NCI-H345 (cell line): ENCODE data around the gene SLA2.
"Not testable (repeated sequence)": the region's sequence is repeated elsewhere in the genome, so short reads cannot be mapped to it uniquely, and the experiment has no call there.

ENCODE experiments used
- DNase-seq: peaks from one replicate; lab custom pipeline; 2025; lab: John Stamatoyannopoulos, UW

SLA2 gene

DNA sequence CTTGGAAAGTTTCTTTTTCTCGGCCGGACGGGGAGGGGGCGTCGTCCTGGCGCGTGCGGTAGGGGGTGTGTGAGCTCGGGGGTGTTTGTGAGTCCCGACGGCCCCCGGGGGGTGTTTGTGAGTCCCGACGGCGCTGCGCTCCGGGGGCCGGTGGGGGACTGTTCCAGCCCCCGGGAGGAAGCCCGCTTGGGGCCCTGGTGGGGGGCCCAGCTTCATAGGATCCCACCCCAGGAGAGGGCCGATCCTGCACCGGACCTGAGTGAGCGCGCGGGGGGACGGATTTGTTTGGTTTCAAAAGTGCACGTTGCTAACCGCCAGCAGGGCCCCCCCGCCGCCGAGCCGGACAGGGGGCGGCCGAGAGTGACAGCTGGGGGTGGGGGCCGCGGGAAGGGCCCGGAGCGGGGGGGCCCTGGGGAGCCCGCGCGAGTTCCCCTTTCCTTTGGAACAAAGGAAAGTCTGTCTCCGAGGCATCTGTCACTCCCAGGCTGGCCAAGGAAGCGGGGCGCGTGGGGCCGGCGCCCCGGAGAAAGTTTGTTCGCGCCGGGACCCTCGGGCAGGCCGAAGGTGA is 72.1 kb downstream of the SLA2 start:
- DNase-seq = no peak

DNA sequence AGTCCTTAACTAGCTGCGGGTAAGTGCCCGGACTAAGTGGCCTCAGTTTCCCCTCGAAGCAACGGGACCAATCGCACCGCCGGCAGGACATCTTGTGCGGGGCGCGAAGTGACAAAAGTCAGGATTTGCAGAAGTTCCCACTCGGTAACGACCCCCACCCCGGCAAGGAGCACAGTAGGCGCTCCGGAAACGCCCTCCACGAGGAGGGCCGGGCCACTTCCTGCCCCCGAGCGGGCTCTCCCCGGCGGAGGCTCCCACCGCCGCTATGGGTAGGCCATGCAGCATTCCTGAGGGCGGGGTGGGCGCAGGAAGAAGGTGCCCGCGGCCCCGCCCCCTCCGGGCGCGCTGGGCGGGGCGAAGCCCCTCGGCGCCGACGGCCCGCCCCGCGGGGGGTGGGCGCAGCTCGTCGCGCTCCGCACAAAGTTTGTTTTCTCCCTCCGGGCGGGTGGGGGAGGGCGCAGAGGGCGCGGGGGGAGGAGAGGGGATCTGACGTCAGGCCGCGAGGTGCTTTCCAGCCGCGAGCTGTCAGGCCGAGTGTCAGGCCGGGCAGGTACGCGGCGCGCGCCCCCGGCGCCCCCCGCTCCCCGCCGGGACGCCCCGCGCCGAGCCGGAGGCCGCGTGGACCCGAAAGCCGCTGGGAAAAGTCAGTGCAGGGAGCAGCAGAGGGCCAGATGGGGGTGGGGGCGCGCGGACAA is 72.7 kb downstream of the SLA2 start, which contains the start of gene TGIF2:
Gene TGIF2, plus strand, starts transcription at position 495 of the 695 bp plus-strand sequence. CDS start 5,178 bp downstream, outside the sequence.
- DNase-seq = peak; percentile 33

DNA sequence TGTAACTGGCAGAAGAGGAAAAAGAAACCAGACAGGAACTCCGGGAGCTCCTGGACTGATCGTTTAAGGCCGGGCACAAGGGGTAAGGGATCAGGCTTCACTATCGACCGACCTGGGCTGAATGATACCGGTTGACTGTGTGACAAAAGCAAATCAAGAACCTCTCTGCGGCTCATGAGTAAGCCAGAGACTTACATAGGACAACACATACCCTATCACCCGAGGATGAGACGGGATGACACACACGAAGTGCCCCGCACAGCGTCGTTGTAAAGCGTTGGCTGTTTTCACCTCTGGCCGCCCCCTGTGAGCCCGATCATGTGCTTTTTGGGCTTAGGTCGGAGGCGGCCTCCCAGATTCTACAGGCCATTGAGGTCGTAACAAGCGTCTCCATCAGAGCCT is 73.3 kb downstream of the SLA2 start:
- no peak for DNase-seq

DNA sequence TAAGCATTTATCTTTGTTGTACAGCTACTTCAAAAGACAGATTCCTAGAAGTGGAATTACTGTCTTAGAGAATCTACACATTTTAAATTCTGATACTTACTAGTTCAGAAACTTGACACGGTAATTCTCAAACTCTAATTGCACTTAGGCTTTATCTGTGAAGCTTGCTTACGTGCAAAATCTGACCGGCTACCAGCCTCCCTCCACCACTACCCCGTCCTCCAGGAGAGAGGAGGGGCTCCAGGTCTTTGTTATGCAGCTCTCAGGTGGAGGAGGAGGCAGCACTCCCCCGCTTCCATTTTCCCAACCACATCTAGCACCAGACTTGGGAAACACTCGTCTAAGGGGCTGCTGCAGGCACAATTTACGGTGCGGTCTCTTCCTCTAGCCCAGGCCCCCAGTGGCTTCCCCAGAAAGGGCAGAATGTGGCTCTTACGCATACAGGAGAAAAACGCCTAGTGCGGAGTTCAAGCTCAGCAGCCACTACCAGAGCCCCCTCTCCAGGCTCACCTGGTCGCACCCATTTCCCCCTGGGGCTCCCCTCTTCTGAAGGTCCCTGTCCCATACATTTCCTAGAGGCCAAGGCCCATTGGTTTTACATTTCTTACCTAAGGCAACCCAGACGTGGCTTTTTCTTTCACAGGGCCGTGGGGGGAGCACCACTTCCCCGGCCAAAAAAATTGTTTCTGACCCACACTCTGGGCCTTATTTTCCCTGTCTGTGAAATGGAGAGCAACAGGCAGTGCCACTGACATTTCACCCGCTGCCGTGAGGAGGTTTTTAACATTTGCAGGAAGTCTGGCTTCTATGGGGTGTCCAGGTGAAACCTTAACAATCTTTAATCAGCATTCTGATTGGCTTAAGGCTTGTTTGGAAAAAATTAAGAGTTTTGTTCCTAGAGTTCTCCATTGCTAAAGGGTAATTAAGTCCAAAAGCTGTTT is 74.2 kb downstream of the SLA2 start:
- no peak for DNase-seq

DNA sequence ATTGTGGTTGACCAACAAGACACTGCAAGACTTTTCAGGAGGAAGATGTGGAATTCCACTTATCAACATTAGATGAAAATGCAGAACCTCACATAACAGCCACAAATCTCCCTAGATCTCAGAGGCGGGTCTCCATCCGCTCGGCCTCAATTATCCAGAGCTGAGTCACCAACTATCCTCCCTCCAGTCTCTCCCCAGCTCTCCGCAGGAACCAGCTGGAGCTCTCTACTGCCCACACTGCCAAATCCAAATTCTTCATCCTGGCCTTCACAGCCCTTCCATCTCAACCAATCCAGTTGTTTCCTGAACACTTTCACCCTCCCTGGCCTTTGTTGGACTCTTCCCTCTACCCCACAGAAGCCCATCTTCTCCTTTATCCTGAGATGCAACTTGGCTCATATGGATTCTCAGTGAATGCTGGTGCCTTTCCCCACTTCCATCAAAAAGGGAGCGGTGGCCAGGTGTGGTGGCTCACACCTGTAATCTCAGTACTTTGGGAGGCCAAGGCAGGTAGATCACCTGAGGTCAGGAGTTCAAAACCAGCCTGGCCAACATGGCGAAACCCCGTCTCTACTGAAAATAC is 76.1 kb downstream of the SLA2 start:
- DNase-seq = no peak

DNA sequence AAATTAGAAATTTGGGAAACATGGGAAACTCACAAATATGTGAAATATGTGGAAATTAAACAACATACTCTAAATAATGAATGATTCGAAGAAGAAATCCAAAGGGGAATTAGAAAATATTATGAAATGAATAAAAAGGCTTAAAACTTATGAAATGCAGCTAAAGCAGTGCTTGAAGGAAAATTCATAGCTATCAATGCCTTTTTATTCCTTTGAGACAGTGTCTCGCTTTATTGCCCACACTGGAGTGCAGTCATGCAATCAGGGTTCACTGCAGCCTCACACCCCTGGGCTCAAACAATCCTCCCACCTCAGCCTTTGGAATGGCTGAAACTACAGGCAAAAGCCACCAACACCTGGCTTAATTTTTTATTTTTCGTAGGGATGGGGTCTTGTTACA is 80.5 kb downstream of the SLA2 start:
- no peak for DNase-seq

DNA sequence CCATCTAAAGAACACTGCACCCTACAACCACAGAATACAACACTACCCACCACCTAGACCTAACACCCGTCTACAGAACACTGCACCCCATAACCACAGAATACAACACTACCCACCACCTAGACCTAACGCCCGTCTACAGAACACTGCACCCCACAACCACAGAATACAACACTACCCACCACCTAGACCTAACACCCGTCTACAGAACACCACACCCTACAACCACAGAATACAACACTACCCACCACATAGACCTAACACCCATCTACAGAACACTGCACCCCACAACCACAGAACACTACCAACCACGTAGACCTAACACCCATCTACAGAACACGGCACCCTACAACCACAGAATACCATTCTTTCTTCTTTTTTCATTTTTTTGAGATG is 81.3 kb downstream of the SLA2 start:
- not testable (repeated sequence) for DNase-seq

DNA sequence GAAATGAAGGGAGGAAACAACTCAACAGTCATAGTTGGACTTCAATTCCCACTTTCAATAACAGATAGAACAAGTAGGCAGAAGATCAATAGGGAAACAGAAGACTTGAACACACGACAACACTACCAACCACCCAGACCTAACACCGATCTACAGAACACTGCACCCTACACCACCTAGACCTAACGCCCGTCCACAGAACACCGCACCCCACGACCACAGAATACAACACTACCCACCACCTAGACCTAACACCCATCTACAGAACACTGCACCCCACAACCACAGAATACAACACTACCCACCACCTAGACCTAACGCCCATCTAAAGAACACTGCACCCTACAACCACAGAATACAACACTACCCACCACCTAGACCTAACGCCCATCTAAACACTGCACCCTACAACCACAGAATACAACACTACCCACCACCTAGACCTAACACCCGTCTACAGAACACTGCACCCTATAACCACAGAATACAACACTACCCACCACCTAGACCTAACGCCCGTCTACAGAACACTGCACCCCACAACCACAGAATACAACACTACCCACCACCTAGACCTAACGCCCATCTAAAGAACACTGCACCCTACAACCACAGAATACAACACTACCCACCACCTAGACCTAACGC is 81.8 kb downstream of the SLA2 start:
- DNase-seq = not testable (repeated sequence)

DNA sequence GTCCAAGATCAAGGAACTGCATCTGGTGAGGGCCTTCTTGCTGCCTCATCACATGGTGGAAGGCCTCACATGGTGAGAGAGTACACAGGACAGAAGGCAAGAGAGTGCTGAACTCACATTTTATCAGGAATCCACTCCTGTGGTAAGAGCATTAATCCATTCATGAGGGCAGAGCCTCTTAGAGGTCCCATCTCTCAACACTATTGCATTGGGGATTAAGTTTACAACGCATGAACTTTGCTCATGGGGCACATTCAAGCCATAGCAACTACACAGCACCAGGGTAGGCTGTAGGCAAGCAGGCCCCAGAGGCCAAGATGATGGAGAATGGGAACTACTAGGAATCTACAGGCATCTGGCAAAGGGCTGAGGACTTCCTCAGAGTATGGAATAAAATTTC is 82.6 kb downstream of the SLA2 start:
- no peak for DNase-seq

DNA sequence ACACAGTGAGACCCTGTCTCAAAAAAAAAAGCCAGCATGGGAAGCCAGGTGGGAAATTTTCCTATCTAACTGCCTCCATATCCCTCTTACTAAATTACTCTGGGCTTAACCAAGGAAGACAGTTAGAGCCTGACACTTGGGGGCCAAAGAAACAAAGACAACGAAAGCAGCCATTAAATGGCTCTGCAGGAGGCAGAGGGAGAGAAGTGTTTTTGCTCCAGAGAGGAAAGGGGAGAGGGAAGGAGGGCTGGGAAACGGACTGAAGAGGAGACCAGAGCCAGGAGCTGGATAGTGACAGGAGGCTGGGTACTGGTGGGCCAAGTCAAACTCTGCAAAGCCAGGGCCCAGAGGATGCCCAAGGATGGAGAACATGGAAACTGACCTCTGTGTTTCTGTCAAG is 83.3 kb downstream of the SLA2 start:
- no peak for DNase-seq
